ENCODE measurements around the gene FBXL20. TPM values are rescaled to one million over a fixed set of nuclear protein-coding genes. Genes with fewer than 3 reads are reported as not detected.

Gene FBXL20
- total RNA-seq, 2 donors from 2014 or later: 22.4 to 43.6 TPM

DNA sequence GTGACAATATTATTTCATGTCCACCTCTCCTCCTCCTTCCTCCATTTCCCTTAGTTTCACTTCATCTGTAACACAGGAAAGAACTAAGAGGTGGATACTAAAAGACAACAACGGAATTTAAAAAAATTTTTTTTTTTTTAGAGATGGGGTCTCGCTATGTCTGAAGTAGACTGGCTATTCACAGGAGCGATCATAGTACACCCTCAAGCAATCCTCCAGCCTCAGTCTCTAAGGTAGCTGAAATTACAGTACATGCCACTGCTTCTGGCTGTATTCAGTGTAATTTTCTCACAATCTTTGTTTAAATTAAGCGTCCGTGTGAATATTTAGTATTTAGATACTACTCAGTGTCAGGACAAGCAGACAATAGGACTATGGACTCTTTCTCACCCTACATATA lies 35.6 kb downstream of the FBXL20 start:
- H3K27me3 ChIP-seq (replicated peaks; ENCODE audit: insufficient read depth): no peaks in the 10 kb centered on the region
- 66% methylated on average over 5 of the region's 5 CpGs for WGBS
- H3K36me3 ChIP-seq: no peaks in the 10 kb centered on the region
- no peaks in the 10 kb centered on the region for H3K4me1 ChIP-seq (replicated peaks)
- intact Hi-C loops (cut with DNase I): no loop called here
- no peak for DNase-seq (ENCODE audit: low spot score)
- H3K9me3 ChIP-seq: no peaks in the 10 kb centered on the region
- TF ChIP-seq, protein P1, sequence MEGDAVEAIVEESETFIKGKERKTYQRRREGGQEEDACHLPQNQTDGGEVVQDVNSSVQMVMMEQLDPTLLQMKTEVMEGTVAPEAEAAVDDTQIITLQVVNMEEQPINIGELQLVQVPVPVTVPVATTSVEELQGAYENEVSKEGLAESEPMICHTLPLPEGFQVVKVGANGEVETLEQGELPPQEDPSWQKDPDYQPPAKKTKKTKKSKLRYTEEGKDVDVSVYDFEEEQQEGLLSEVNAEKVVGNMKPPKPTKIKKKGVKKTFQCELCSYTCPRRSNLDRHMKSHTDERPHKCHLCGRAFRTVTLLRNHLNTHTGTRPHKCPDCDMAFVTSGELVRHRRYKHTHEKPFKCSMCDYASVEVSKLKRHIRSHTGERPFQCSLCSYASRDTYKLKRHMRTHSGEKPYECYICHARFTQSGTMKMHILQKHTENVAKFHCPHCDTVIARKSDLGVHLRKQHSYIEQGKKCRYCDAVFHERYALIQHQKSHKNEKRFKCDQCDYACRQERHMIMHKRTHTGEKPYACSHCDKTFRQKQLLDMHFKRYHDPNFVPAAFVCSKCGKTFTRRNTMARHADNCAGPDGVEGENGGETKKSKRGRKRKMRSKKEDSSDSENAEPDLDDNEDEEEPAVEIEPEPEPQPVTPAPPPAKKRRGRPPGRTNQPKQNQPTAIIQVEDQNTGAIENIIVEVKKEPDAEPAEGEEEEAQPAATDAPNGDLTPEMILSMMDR (IDR thresholded peaks at IDR 0.05): no peak
- TF ChIP-seq POLR2AphosphoS5 (IDR thresholded peaks at IDR 0.05) (no peak), POLR2A (IDR thresholded peaks at IDR 0.05) (no peak)
- no peak overlapping the region for H3K27ac ChIP-seq
- H3K4me3 ChIP-seq: no peak overlapping the region

DNA sequence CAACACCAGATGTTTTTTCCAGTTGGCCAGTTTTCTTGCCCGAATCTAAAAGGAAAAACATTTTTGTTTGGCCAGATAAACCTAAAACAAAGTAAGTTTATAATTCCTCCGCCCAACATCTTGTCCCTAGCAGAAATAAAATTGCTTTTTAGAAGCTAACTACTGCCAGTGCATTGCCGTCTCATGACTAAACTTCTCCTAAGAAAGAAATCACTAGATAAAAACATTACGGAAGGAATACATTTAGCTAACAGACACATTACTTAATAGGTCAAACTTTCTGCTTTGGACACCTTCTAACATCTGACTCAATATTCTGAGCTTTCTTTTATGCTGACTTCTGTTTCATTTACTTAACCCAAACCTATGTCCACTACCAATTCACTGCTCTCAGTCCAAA lies 36.2 kb downstream of the FBXL20 start:
- no peak overlapping the region for H3K4me3 ChIP-seq
- intact Hi-C loops (cut with DNase I): no loop called here
- H3K36me3 ChIP-seq: no peaks in the 10 kb centered on the region
- no peak for DNase-seq (ENCODE audit: low spot score)
- H3K27ac ChIP-seq: no peak overlapping the region
- no peaks in the 10 kb centered on the region for H3K9me3 ChIP-seq
- H3K27me3 ChIP-seq (replicated peaks; ENCODE audit: insufficient read depth): no peaks in the 10 kb centered on the region
- 50% methylated on average over 4 of the region's 4 CpGs for WGBS
- H3K4me1 ChIP-seq (replicated peaks): no peaks in the 10 kb centered on the region
- no peak for TF ChIP-seq POLR2A (IDR thresholded peaks at IDR 0.05)

DNA sequence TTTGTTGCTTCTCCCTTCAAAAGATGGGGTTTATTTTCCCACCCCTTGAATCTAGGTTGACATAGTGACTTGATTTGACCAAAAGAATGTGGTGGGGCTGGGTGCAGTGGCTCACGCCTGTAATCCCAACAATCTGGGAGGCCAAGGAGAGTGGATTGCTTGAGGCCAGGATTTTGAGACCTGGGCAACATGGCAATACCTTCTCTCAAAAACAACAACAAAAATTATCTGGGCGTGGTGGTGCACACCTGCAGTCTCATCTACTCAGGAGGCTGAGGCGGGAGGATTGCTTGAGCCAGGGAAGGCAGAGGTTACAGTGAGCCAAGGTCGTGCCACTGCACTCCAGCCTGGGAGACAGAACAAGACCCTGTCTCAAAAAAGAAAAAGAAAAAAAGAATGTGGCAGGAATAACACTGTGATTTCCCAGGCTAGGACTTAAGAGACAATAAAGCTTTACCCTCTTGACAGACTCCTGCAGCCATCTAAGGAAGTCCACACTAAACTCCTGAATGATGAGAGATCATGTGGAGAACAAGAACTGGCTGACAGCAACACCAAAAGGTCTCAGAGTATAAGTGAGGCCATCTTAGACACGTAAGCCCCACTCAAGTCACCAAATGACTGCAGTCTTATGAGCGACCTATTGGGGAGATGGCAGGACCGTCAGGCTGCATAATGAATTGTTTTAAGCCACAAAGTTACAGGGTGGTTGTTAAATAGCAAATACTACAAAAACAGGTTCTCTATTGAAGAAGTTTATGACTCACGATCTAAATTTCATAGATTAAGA lies 37.0 kb downstream of the FBXL20 start:
- H3K27ac ChIP-seq: no peak overlapping the region
- TF ChIP-seq POLR2AphosphoS5 (IDR thresholded peaks at IDR 0.05) (no peak), POLR2A (IDR thresholded peaks at IDR 0.05) (no peak)
- TF ChIP-seq, protein P1 (IDR thresholded peaks at IDR 0.05): no peak
- intact Hi-C loops (cut with DNase I): no loop called here
- no peak overlapping the region for H3K4me3 ChIP-seq
- no peaks in the 10 kb centered on the region for H3K36me3 ChIP-seq
- no peaks in the 10 kb centered on the region for H3K27me3 ChIP-seq (replicated peaks; ENCODE audit: insufficient read depth)
- H3K4me1 ChIP-seq (replicated peaks): no peaks in the 10 kb centered on the region
- WGBS: 86% methylated on average over 8 of the region's 8 CpGs
- no peaks in the 10 kb centered on the region for H3K9me3 ChIP-seq
- DNase-seq (ENCODE audit: low spot score): no peak

DNA sequence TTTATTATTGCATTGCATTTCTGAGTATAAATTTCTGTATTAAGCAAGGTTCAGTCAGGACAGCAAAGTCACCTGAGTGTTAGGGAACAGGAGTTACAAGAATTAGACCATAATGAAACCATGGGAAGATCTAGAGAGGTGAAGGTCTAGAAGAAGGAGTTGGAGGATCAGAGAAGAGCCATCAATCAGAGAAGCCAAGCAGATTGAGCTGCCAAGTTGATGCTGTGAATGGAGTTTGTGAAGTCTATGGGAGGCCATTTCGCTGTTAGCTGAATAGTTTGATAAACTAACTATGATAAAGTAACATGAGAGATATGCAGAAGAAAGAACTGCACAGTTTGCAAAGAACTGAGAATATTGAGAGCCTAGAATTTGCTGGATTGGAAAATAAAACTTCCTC lies 40.4 kb downstream of the FBXL20 start:
- TF ChIP-seq POLR2AphosphoS5 (IDR thresholded peaks at IDR 0.05) (no peak), POLR2A (IDR thresholded peaks at IDR 0.05) (no peak)
- TF ChIP-seq, protein P1 (IDR thresholded peaks at IDR 0.05): no peak
- H3K27ac ChIP-seq: no peak overlapping the region
- intact Hi-C loops (cut with DNase I): no loop called here
- H3K4me1 ChIP-seq (replicated peaks): no peaks in the 10 kb centered on the region
- no peaks in the 10 kb centered on the region for H3K36me3 ChIP-seq
- 97% methylated on average over 1 of the region's 1 CpG for WGBS
- H3K9me3 ChIP-seq: no peaks in the 10 kb centered on the region
- H3K4me3 ChIP-seq: no peak overlapping the region
- no peaks in the 10 kb centered on the region for H3K27me3 ChIP-seq (replicated peaks; ENCODE audit: insufficient read depth)
- no peak for DNase-seq (ENCODE audit: low spot score)

DNA sequence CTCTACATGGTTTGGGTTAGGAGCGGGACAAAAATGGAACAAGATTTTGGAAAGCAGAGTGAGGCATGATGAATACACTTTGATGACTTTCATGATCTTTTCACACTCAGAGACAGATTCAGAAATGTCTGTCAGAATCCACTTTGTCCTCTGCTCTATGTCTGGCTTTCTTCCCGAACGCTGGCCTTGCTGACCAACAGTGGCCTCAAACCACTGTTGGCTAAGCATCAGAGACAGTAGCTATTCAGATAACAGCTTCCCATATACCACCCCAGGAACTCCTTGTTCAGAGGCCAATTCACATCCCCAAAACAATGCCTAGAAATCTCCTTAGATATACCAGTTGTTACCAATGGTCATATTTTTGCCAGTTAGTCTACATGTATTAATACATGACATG lies 40.9 kb downstream of the FBXL20 start:
- no peak for TF ChIP-seq POLR2AphosphoS5 (IDR thresholded peaks at IDR 0.05)
- TF ChIP-seq, protein P1 (IDR thresholded peaks at IDR 0.05): no peak
- no peak for TF ChIP-seq POLR2A (IDR thresholded peaks at IDR 0.05)
- no peak for DNase-seq (ENCODE audit: low spot score)
- Histone ChIP-seq H3K4me3 (no peak overlapping the region), H3K9me3 (no peaks in the 10 kb centered on the region), H3K27ac (no peak overlapping the region), H3K4me1 (replicated peaks) (no peaks in the 10 kb centered on the region), H3K27me3 (replicated peaks; ENCODE audit: insufficient read depth) (no peaks in the 10 kb centered on the region), H3K36me3 (no peaks in the 10 kb centered on the region)
- intact Hi-C loops (cut with DNase I): no loop called here
- WGBS: 88% methylated on average over 3 of the region's 3 CpGs

All from prostate gland (tissue), 2 donors.